ENCODE results near the gene LRMDA. TPM values are rescaled to one million over a fixed set of nuclear protein-coding genes. Genes with fewer than 3 reads are reported as not detected.
A peak's percentile ranks its signal among the peaks of the same experiment; 100 is the strongest.

LRMDA gene
- total RNA-seq, 4 donors from 2014 or later: 7.3 to 20.1 (median 8.4) TPM

- H3K9me3 ChIP-seq: no peaks in the 10 kb centered on the region
- no peaks in the 10 kb centered on the region for H3K27me3 ChIP-seq
- no peaks in the 10 kb centered on the region for H3K36me3 ChIP-seq
- no peak overlapping the region for H3K27ac ChIP-seq
- no peak for TF ChIP-seq POLR2AphosphoS5 (IDR thresholded peaks at IDR 0.05)
- no peak for TF ChIP-seq EP300 (IDR thresholded peaks at IDR 0.05)
- no peak for TF ChIP-seq POLR2A (IDR thresholded peaks at IDR 0.05)
- TF ChIP-seq CTCF (IDR thresholded peaks at IDR 0.05): no peak
- H3K4me1 ChIP-seq: peaks cover 0 to 26% (median 0%) of the 10 kb centered on the region in 3 donors
- WGBS, 2 donors (ENCODE audit: low coverage in 1 of 2): 91 to 96% methylated on average over 8 to 15 of the region's 15 CpGs
- H3K4me3 ChIP-seq: no peak overlapping the region
- ATAC-seq: no peak
Observed at GRCh38 chr10:75597773-75598440, 166.5 kb downstream of the LRMDA start.

GRCh38 chr10:75598998-75599397, 167.6 kb downstream of the LRMDA start:
- Histone ChIP-seq H3K27me3 (no peaks in the 10 kb centered on the region), H3K9me3 (no peaks in the 10 kb centered on the region), H3K4me3 (no peak overlapping the region), H3K27ac (no peak overlapping the region), H3K36me3 (no peaks in the 10 kb centered on the region), H3K4me1 (peaks cover 0 to 18% (median 0%) of the 10 kb centered on the region in 3 donors)
- ATAC-seq: no peak
- TF ChIP-seq CTCF (IDR thresholded peaks at IDR 0.05) (no peak), POLR2A (IDR thresholded peaks at IDR 0.05) (no peak), POLR2AphosphoS5 (IDR thresholded peaks at IDR 0.05) (no peak), EP300 (IDR thresholded peaks at IDR 0.05) (no peak)
- 96 to 100% methylated on average over 1 to 5 of the region's 5 CpGs for WGBS, 2 donors (ENCODE audit: low coverage in 1 of 2)

- no peaks in the 10 kb centered on the region for H3K9me3 ChIP-seq
- TF ChIP-seq POLR2AphosphoS5 (IDR thresholded peaks at IDR 0.05) (no peak), CTCF (IDR thresholded peaks at IDR 0.05) (no peak), EP300 (IDR thresholded peaks at IDR 0.05) (no peak), POLR2A (IDR thresholded peaks at IDR 0.05) (no peak)
- 100% methylated on average over 2 of the region's 2 CpGs; no CpG with 5 or more reads in 1 of the 2 donors for WGBS, 2 donors (ENCODE audit: low coverage in 1 of 2)
- H3K4me3 ChIP-seq: no peak overlapping the region
- H3K27ac ChIP-seq: peak overlapping the region in 1 of 4 donors; percentile 9
- ATAC-seq: no peak
- no peaks in the 10 kb centered on the region for H3K27me3 ChIP-seq
- H3K36me3 ChIP-seq: no peaks in the 10 kb centered on the region
- H3K4me1 ChIP-seq: peaks cover 0 to 18% (median 0%) of the 10 kb centered on the region in 3 donors
Observed at GRCh38 chr10:75599875-75600648, 168.6 kb downstream of the LRMDA start.

GRCh38 chr10:75600833-75601232, 169.4 kb downstream of the LRMDA start:
- no peak for ATAC-seq
- H3K4me3 ChIP-seq: no peak overlapping the region
- H3K36me3 ChIP-seq: no peaks in the 10 kb centered on the region
- peaks cover 0 to 22% (median 0%) of the 10 kb centered on the region in 3 donors for H3K4me1 ChIP-seq
- WGBS, 2 donors (ENCODE audit: low coverage in 1 of 2): 61 to 79% methylated on average over 4 of the region's 4 CpGs
- no peaks in the 10 kb centered on the region for H3K9me3 ChIP-seq
- H3K27ac ChIP-seq: peak overlapping the region in 1 of 4 donors; percentile 9
- H3K27me3 ChIP-seq: no peaks in the 10 kb centered on the region
- TF ChIP-seq CTCF (IDR thresholded peaks at IDR 0.05) (no peak), POLR2AphosphoS5 (IDR thresholded peaks at IDR 0.05) (no peak), EP300 (IDR thresholded peaks at IDR 0.05) (no peak), POLR2A (IDR thresholded peaks at IDR 0.05) (no peak)
